Measurements from ENCODE around the gene PGRMC2.

GRCh38 chr4:128328106-128328505 is 40.5 kb upstream of the PGRMC2 start:
- TF ChIP-seq, protein P1, sequence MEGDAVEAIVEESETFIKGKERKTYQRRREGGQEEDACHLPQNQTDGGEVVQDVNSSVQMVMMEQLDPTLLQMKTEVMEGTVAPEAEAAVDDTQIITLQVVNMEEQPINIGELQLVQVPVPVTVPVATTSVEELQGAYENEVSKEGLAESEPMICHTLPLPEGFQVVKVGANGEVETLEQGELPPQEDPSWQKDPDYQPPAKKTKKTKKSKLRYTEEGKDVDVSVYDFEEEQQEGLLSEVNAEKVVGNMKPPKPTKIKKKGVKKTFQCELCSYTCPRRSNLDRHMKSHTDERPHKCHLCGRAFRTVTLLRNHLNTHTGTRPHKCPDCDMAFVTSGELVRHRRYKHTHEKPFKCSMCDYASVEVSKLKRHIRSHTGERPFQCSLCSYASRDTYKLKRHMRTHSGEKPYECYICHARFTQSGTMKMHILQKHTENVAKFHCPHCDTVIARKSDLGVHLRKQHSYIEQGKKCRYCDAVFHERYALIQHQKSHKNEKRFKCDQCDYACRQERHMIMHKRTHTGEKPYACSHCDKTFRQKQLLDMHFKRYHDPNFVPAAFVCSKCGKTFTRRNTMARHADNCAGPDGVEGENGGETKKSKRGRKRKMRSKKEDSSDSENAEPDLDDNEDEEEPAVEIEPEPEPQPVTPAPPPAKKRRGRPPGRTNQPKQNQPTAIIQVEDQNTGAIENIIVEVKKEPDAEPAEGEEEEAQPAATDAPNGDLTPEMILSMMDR (tag by site-specific recombination; IDR thresholded peaks at IDR 0.05): no peak
- no peak for TF ChIP-seq GLIS2 (tag by site-specific recombination; IDR thresholded peaks at IDR 0.05)
- TF ChIP-seq, protein P2, sequence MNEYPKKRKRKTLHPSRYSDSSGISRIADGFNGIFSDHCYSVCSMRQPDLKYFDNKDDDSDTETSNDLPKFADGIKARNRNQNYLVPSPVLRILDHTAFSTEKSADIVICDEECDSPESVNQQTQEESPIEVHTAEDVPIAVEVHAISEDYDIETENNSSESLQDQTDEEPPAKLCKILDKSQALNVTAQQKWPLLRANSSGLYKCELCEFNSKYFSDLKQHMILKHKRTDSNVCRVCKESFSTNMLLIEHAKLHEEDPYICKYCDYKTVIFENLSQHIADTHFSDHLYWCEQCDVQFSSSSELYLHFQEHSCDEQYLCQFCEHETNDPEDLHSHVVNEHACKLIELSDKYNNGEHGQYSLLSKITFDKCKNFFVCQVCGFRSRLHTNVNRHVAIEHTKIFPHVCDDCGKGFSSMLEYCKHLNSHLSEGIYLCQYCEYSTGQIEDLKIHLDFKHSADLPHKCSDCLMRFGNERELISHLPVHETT (tag by site-specific recombination; IDR thresholded peaks at IDR 0.05): no peak
- TF ChIP-seq ZNF24 (tag by site-specific recombination; IDR thresholded peaks at IDR 0.05): no peak
- TF ChIP-seq ATF2 (tag by site-specific recombination; IDR thresholded peaks at IDR 0.05; ENCODE audit: low read depth): no peak
- no peak for TF ChIP-seq ZNF311 (tag by site-specific recombination; IDR thresholded peaks at IDR 0.05; ENCODE audit: borderline replicate concordance)
- no peak for TF ChIP-seq ZNF521 (tag by site-specific recombination; IDR thresholded peaks at IDR 0.05)
